Mesenchymal stem cell (in vitro differentiated cells and primary cell): ENCODE results near the gene HORMAD1. TPM values are rescaled to one million over a fixed set of nuclear protein-coding genes. Genes with fewer than 3 reads are reported as not detected.
"Not testable (repeated sequence)": the region's sequence is repeated elsewhere in the genome, so short reads cannot be mapped to it uniquely, and the experiment has no call there.

ENCODE experiments used
- DNase-seq: peaks from one replicate; pipeline ENCODE4 v3.0.0-alpha.2; 2013
- H2AFZ ChIP-seq: one replicate; pipeline ENCODE4 v1.6.1; 2013; ENCODE audit warnings: low read depth, mild to moderate bottlenecking, control low read depth, inconsistent platforms, low read length, moderate library complexity
- H2AK5ac ChIP-seq: 2 replicates; pipeline ENCODE4 v1.6.1; 2013; ENCODE audit warnings: low read length, moderate library complexity, mild to moderate bottlenecking, inconsistent platforms; ENCODE audit not compliant: severe bottlenecking
- H2BK120ac ChIP-seq: one replicate; pipeline ENCODE4 v1.6.1; 2013; ENCODE audit warnings: low read depth, mild to moderate bottlenecking, inconsistent platforms, low read length, moderate library complexity
- H2BK12ac ChIP-seq, 2 experiments: one replicate each; pipeline ENCODE4 v1.6.1; 2013; ENCODE audit warnings: inconsistent platforms in 2 of 2, low read length in 2 of 2, mild to moderate bottlenecking in 2 of 2, moderate library complexity in 2 of 2, control low read depth in 1 of 2
- H2BK15ac ChIP-seq: one replicate; pipeline ENCODE4 v1.6.1; 2013; ENCODE audit warnings: mild to moderate bottlenecking, low read depth, inconsistent platforms; ENCODE audit not compliant: poor library complexity, severe bottlenecking
- H2BK5ac ChIP-seq: 2 replicates; pipeline ENCODE4 v1.6.1; 2013; ENCODE audit warnings: low read depth, mild to moderate bottlenecking, low read length, control low read depth, inconsistent platforms; ENCODE audit not compliant: poor library complexity, severe bottlenecking
- H3K14ac ChIP-seq, 2 experiments: one replicate each; pipeline ENCODE4 v1.6.1; 2013; ENCODE audit warnings: inconsistent platforms in 2 of 2, low read length in 2 of 2, control low read depth in 1 of 2, mild to moderate bottlenecking in 1 of 2, moderate library complexity in 1 of 2
- H3K18ac ChIP-seq, 2 experiments: one replicate each; pipeline ENCODE4 v1.6.1; 2013; ENCODE audit warnings: inconsistent platforms in 2 of 2, low read length in 2 of 2, control low read depth in 1 of 2, low read depth in 1 of 2, mild to moderate bottlenecking in 1 of 2
- H3K23ac ChIP-seq, 2 experiments: one replicate each; pipeline ENCODE4 v1.6.1; 2013; ENCODE audit warnings: inconsistent platforms in 2 of 2, low read length in 2 of 2, mild to moderate bottlenecking in 2 of 2, moderate library complexity in 2 of 2, control low read depth in 1 of 2
- H3K27ac ChIP-seq: 2 replicates; pipeline ENCODE4 v1.5.1; 2013; ENCODE audit warnings: mild to moderate bottlenecking, moderate library complexity, low read length, control low read depth, inconsistent platforms; ENCODE audit not compliant: poor library complexity, severe bottlenecking
- H3K27me3 ChIP-seq, 2 experiments: 2 replicates each; pipeline versions ENCODE4 v1.6.1 to v1.7.0; 2013; ENCODE audit warnings: low read length in 2 of 2, mild to moderate bottlenecking in 2 of 2, moderate library complexity in 2 of 2, control low read depth in 1 of 2, inconsistent platforms in 1 of 2; ENCODE audit not compliant: control insufficient read depth in 1 of 2, insufficient read depth in 1 of 2
- H3K36me3 ChIP-seq, 2 experiments: 2 replicates each; pipeline versions ENCODE4 v1.6.1 to v1.7.0; 2013; ENCODE audit warnings: low read length in 2 of 2, control low read depth in 1 of 2, inconsistent platforms in 1 of 2, low read depth in 1 of 2, mild to moderate bottlenecking in 1 of 2; ENCODE audit not compliant: insufficient read depth in 2 of 2, control insufficient read depth in 1 of 2
- H3K4ac ChIP-seq, 2 experiments: one replicate each; pipeline ENCODE4 v1.6.1; 2013; ENCODE audit warnings: inconsistent platforms in 2 of 2, low read length in 2 of 2, mild to moderate bottlenecking in 2 of 2, moderate library complexity in 2 of 2, control low read depth in 1 of 2, low read depth in 1 of 2
- H3K4me1 ChIP-seq: 2 replicates; pipeline ENCODE4 v1.6.1; 2013; ENCODE audit warnings: low read depth, low read length, control low read depth; ENCODE audit not compliant: control insufficient read depth, insufficient read depth
- H3K4me2 ChIP-seq: 2 replicates; pipeline ENCODE4 v1.6.1; 2013; ENCODE audit warnings: low read length, mild to moderate bottlenecking, inconsistent platforms; ENCODE audit not compliant: poor library complexity, severe bottlenecking
- H3K4me3 ChIP-seq, 2 experiments: 2 replicates each; pipeline versions ENCODE4 v1.5.1 to v1.7.0; 2013; ENCODE audit warnings: low read length in 2 of 2, mild to moderate bottlenecking in 2 of 2, control low read depth in 1 of 2, low read depth in 1 of 2; ENCODE audit not compliant: insufficient read depth in 1 of 2
- H3K79me1 ChIP-seq: replicated peaks from 2 replicates; pipeline ENCODE4 v1.6.1; 2013; ENCODE audit warnings: mild to moderate bottlenecking, control low read depth, low read length, inconsistent platforms; ENCODE audit not compliant: poor library complexity, severe bottlenecking
- H3K9ac ChIP-seq: 2 replicates; pipeline ENCODE4 v1.7.0; 2013; ENCODE audit warnings: mild to moderate bottlenecking, low read length, moderate library complexity
- H3K9me3 ChIP-seq: 2 replicates; pipeline ENCODE4 v1.7.0; 2013; ENCODE audit warnings: mild to moderate bottlenecking, low read length; ENCODE audit not compliant: control insufficient read depth
- H4K8ac ChIP-seq: one replicate; pipeline ENCODE4 v1.6.1; 2013; ENCODE audit warnings: inconsistent platforms, mild to moderate bottlenecking, low read length, moderate library complexity
- H4K91ac ChIP-seq: one replicate; pipeline ENCODE4 v1.6.1; 2013; ENCODE audit warnings: mild to moderate bottlenecking, low read length, inconsistent platforms
- WGBS: methylation state at CpG from one replicate; pipeline ENCODE4 v1.1.7; 2013; ENCODE audit warnings: mixed read lengths; 5-methylcytosine and 5-hydroxymethylcytosine counted together
- polyA plus RNA-seq, 2 experiments: library from polyadenylated mRNA; stranded (reverse); fragments of 200-250 nt; gene quantifications; one replicate each; pipeline ENCODE4 v1.2.3, GENCODE V29; 2013

Gene HORMAD1
- polyA plus RNA-seq (2013, experiment 1 of 2) = not detected
- polyA plus RNA-seq (2013, experiment 2 of 2) = not detected

- Histone ChIP-seq H3K27ac (no peak within 1 kb of the TSS), H3K18ac (no peak within 1 kb of the TSS), H3K27me3 (no peaks in the 10 kb centered on the region), H3K14ac (no peak within 1 kb of the TSS), H3K4ac (no peak within 1 kb of the TSS), H2BK5ac (no peak within 1 kb of the TSS), H2AK5ac (no peak within 1 kb of the TSS), H4K91ac (no peak within 1 kb of the TSS), H2BK15ac (no peak within 1 kb of the TSS), H2BK120ac (no peak within 1 kb of the TSS), H3K79me1 (no peaks in the 10 kb centered on the region), H3K4me1 (no peaks in the 10 kb centered on the region), H3K36me3 (peaks cover 0 to 3% of the 10 kb centered on the region in 2 experiments), H3K4me2 (no peak within 1 kb of the TSS), H2BK12ac (no peak within 1 kb of the TSS), H3K23ac (no peak within 1 kb of the TSS), H3K4me3 (no peak within 1 kb of the TSS), H3K9me3 (peaks cover 5% of the 10 kb centered on the region), H2AFZ (no peak within 1 kb of the TSS), H3K9ac (no peak within 1 kb of the TSS), H4K8ac (no peak within 1 kb of the TSS)
- 97% methylated on average over 24 of the region's 24 CpGs for WGBS
- no peak for DNase-seq
Measured at GRCh38 chr1:150720703-150721102, at the start of gene HORMAD1. Gene HORMAD1 (minus strand): TSS chr1:150720895. CDS start chr1:150719505, 1,390 bp downstream.

GRCh38 chr1:150767704-150768103, 47.0 kb upstream of the HORMAD1 start:
- not testable (repeated sequence) for DNase-seq, H4K91ac ChIP-seq, H3K9me3 ChIP-seq, H2BK5ac ChIP-seq, H2BK15ac ChIP-seq, H2AK5ac ChIP-seq, H3K36me3 ChIP-seq, H3K9ac ChIP-seq, H3K4me3 ChIP-seq, H3K14ac ChIP-seq, H2BK120ac ChIP-seq, H3K27me3 ChIP-seq, H3K4me1 ChIP-seq, H3K4me2 ChIP-seq, H3K23ac ChIP-seq, H4K8ac ChIP-seq, H2BK12ac ChIP-seq, H3K4ac ChIP-seq, H2AFZ ChIP-seq, H3K79me1 ChIP-seq, H3K27ac ChIP-seq, H3K18ac ChIP-seq
- WGBS = 43% methylated on average over 1 of the region's 1 CpG

- not testable (repeated sequence) for H3K79me1 ChIP-seq, H3K9me3 ChIP-seq, H2BK15ac ChIP-seq, H4K91ac ChIP-seq, H2AK5ac ChIP-seq, H3K36me3 ChIP-seq, H2BK12ac ChIP-seq, H2BK120ac ChIP-seq, H2BK5ac ChIP-seq, H2AFZ ChIP-seq, H3K14ac ChIP-seq, H3K4me1 ChIP-seq, DNase-seq, H3K27me3 ChIP-seq, H3K4me2 ChIP-seq, H4K8ac ChIP-seq, H3K27ac ChIP-seq, H3K23ac ChIP-seq, H3K18ac ChIP-seq
- WGBS = 88% methylated on average over 1 of the region's 1 CpG
- H3K4ac ChIP-seq = peak overlapping the region in 1 of 2 experiments; percentile 17
- H3K9ac ChIP-seq = peak overlapping the region; percentile 89
- H3K4me3 ChIP-seq = peak overlapping the region in 1 of 2 experiments; percentile 72
Measured at GRCh38 chr1:150765977-150766301, 45.2 kb upstream of the HORMAD1 start.

- WGBS = 68% methylated on average over 3 of the region's 4 CpGs
- H4K8ac ChIP-seq = no peak within 1 kb of the TSS
- H3K4me3 ChIP-seq = peak within 1 kb of the TSS in 1 of 2 experiments; percentile 72
- H4K91ac ChIP-seq = no peak within 1 kb of the TSS
- no peaks in the 10 kb centered on the region for H3K79me1 ChIP-seq
- H3K9ac ChIP-seq = peak within 1 kb of the TSS; percentile 89
- DNase-seq = peak; percentile 29
- H3K23ac ChIP-seq = no peak within 1 kb of the TSS
- H3K4ac ChIP-seq = peak within 1 kb of the TSS in 1 of 2 experiments; percentile 17
- no peaks in the 10 kb centered on the region for H3K36me3 ChIP-seq
- H2AFZ ChIP-seq = no peak within 1 kb of the TSS
- H3K4me2 ChIP-seq = no peak within 1 kb of the TSS
- peaks cover under 1% of the 10 kb centered on the region for H3K9me3 ChIP-seq
- no peak within 1 kb of the TSS for H2BK15ac ChIP-seq
- H2AK5ac ChIP-seq = peak within 1 kb of the TSS; percentile 59
- H2BK5ac ChIP-seq = no peak within 1 kb of the TSS
- H3K14ac ChIP-seq = no peak within 1 kb of the TSS
- H3K4me1 ChIP-seq = peaks cover 2% of the 10 kb centered on the region
- peak within 1 kb of the TSS; percentile 62 for H3K27ac ChIP-seq
- H3K18ac ChIP-seq = peak within 1 kb of the TSS in 1 of 2 experiments; percentile 57
- no peak within 1 kb of the TSS for H2BK12ac ChIP-seq
- no peak within 1 kb of the TSS for H2BK120ac ChIP-seq
- H3K27me3 ChIP-seq = no peaks in the 10 kb centered on the region
Measured at GRCh38 chr1:150765296-150765976, 44.7 kb upstream of the HORMAD1 start, which contains the start of gene CTSS. Gene CTSS (minus strand): TSS chr1:150765778. CDS start chr1:150764763, 1,015 bp downstream.
